ENCODE data around the gene HYPK. TPM values are rescaled to one million over a fixed set of nuclear protein-coding genes. Genes with fewer than 3 reads are reported as not detected.
"Not testable (repeated sequence)": the region's sequence is repeated elsewhere in the genome, so short reads cannot be mapped to it uniquely, and the experiment has no call there.

The HYPK gene
- total RNA-seq, 2 donors from 2014 or later, result 11.3 to 18.5 TPM

- Histone ChIP-seq H3K9me3 (ENCODE audit: control insufficient read depth, low read length) (no peaks in the 10 kb centered on the region), H3K4me1 (ENCODE audit: control insufficient read depth, insufficient read depth, low read length) (peaks cover 26% of the 10 kb centered on the region), H3K4me3 (ENCODE audit: low read length) (no peak overlapping the region), H3K36me3 (ENCODE audit: control insufficient read depth, insufficient read depth, low read length) (peaks cover 62% of the 10 kb centered on the region), H3K9ac (ENCODE audit: extremely low read depth, low read length, poor library complexity, severe bottlenecking) (no peak overlapping the region), H3K27ac (ENCODE audit: low read depth, low read length) (peak overlapping the region; percentile 47), H3K27me3 (ENCODE audit: control insufficient read depth, insufficient read depth, low read length, poor library complexity, severe bottlenecking) (no peaks in the 10 kb centered on the region)
- Mint-ChIP-seq H3K9me3 (no peaks in the 10 kb centered on the region), H3K27me3 (ENCODE audit: insufficient read depth) (no peaks in the 10 kb centered on the region), H3K4me1 (peaks cover 52% of the 10 kb centered on the region), H3K27ac (peak overlapping the region; percentile 98), H3K4me3 (peak overlapping the region; percentile 87), H3K36me3 (ENCODE audit: low read depth) (peaks cover 45% of the 10 kb centered on the region)
- DNase-seq, result peak; percentile 61
- 90 to 97% methylated on average over 9 to 16 of the region's 16 CpGs for whole genome bisulfite sequencing, 2 experiments (ENCODE audit: insufficient coverage in 1 of 2, insufficient read length in 1 of 2)
- TF ChIP-seq CTCF (conservative IDR thresholded peaks at IDR 0.05), result peak; percentile 14
Observed at GRCh38 chr15:43799209-43799944, 1.0 kb upstream of the HYPK start.

- peak within 1 kb of the TSS; percentile 93 for H3K4me3 ChIP-seq (ENCODE audit: low read length)
- peaks cover 21% of the 10 kb centered on the region for H3K4me1 ChIP-seq (ENCODE audit: control insufficient read depth, insufficient read depth, low read length)
- Mint-ChIP-seq H3K4me1 (peaks cover 46% of the 10 kb centered on the region), H3K36me3 (ENCODE audit: low read depth) (peaks cover 45% of the 10 kb centered on the region), H3K27ac (peak within 1 kb of the TSS; percentile 98), H3K27me3 (ENCODE audit: insufficient read depth) (no peaks in the 10 kb centered on the region), H3K4me3 (peak within 1 kb of the TSS; percentile 87), H3K9me3 (no peaks in the 10 kb centered on the region)
- H3K9ac ChIP-seq (ENCODE audit: extremely low read depth, low read length, poor library complexity, severe bottlenecking), result peak within 1 kb of the TSS; percentile 75
- peak within 1 kb of the TSS; percentile 47 for H3K27ac ChIP-seq (ENCODE audit: low read depth, low read length)
- TF ChIP-seq CTCF (conservative IDR thresholded peaks at IDR 0.05), result no peak
- 96 to 98% methylated on average over 6 to 8 of the region's 8 CpGs for WGBS, 2 experiments (ENCODE audit: insufficient coverage in 1 of 2, insufficient read length in 1 of 2)
- DNase-seq, result no peak
- peaks cover 62% of the 10 kb centered on the region for H3K36me3 ChIP-seq (ENCODE audit: control insufficient read depth, insufficient read depth, low read length)
- H3K27me3 ChIP-seq (ENCODE audit: control insufficient read depth, insufficient read depth, low read length, poor library complexity, severe bottlenecking), result no peaks in the 10 kb centered on the region
- no peaks in the 10 kb centered on the region for H3K9me3 ChIP-seq (ENCODE audit: control insufficient read depth, low read length)
Observed at GRCh38 chr15:43799945-43800285, 484 bp upstream of the HYPK start, which contains the start of gene SERINC4. Gene SERINC4 (minus strand): TSS chr15:43800220. CDS start chr15:43799986, 234 bp downstream.

- H3K27me3 Mint-ChIP-seq (ENCODE audit: insufficient read depth); H3K4me3 Mint-ChIP-seq; H3K27me3 ChIP-seq (ENCODE audit: control insufficient read depth, insufficient read depth, low read length, poor library complexity, severe bottlenecking); H3K27ac ChIP-seq (ENCODE audit: low read depth, low read length); H3K27ac Mint-ChIP-seq; H3K9me3 Mint-ChIP-seq; DNase-seq; H3K9ac ChIP-seq (ENCODE audit: extremely low read depth, low read length, poor library complexity, severe bottlenecking); H3K4me3 ChIP-seq (ENCODE audit: low read length); H3K9me3 ChIP-seq (ENCODE audit: control insufficient read depth, low read length): not testable (repeated sequence)
- H3K4me1 Mint-ChIP-seq, result peaks cover 28% of the 10 kb centered on the region
- H3K4me1 ChIP-seq (ENCODE audit: control insufficient read depth, insufficient read depth, low read length), result peaks cover 11% of the 10 kb centered on the region
- peaks cover 63% of the 10 kb centered on the region for H3K36me3 ChIP-seq (ENCODE audit: control insufficient read depth, insufficient read depth, low read length)
- peaks cover 49% of the 10 kb centered on the region for H3K36me3 Mint-ChIP-seq (ENCODE audit: low read depth)
- 90 to 97% methylated on average over 4 to 5 of the region's 7 CpGs for WGBS, 2 experiments (ENCODE audit: insufficient coverage in 1 of 2, insufficient read length in 1 of 2)
Observed at GRCh38 chr15:43802676-43803075, 2.3 kb downstream of the HYPK start.
